Measurements from ENCODE around the gene RNPC3.

DNA sequence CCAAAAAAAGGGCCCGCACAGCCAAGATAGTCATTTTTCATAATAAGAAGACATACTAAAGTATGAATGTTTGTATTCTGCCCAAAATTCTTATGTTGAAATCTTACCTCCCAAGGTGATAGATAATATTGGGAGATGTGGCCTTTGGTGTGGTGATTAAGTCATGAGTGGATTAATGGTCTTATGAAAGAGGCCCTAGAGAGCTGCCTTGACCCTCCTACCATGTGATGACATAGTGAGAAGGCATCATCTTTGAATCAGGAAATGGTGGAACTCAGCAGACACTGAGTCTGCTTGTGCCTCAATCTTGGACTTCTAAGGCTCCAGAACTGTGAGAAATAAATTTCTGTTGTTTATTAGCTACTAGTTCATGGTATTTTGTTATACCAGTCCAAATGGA, 11.8 kb upstream of the RNPC3 start:
- TF ChIP-seq EP300 (IDR thresholded peaks at IDR 0.05; ENCODE audit: borderline replicate concordance in 1 of 2, low read depth in 2 of 2, low read length in 2 of 2) (no peak), SRF (IDR thresholded peaks at IDR 0.05; ENCODE audit: low read depth, low read length) (no peak), YY1 (IDR thresholded peaks at IDR 0.05; ENCODE audit: low read depth, low read length) (no peak), HDAC6 (IDR thresholded peaks at IDR 0.05; ENCODE audit: low read depth, low read length) (no peak), SP1 (IDR thresholded peaks at IDR 0.05; ENCODE audit: low read depth, low read length) (no peak), POLR2A (IDR thresholded peaks at IDR 0.05; ENCODE audit: control extremely low read depth in 1 of 2, low read depth in 2 of 2, low read length in 2 of 2) (no peak), EZH2 (IDR thresholded peaks at IDR 0.05; ENCODE audit: low read depth, low read length, severe bottlenecking) (no peak), TAF1 (IDR thresholded peaks at IDR 0.05; ENCODE audit: low read depth, low read length) (no peak), MAX (IDR thresholded peaks at IDR 0.05) (no peak), ZNF274 (IDR thresholded peaks at IDR 0.05; ENCODE audit: borderline replicate concordance, extremely low read depth, low read length) (no peak)
- TF ChIP-seq, protein P1, sequence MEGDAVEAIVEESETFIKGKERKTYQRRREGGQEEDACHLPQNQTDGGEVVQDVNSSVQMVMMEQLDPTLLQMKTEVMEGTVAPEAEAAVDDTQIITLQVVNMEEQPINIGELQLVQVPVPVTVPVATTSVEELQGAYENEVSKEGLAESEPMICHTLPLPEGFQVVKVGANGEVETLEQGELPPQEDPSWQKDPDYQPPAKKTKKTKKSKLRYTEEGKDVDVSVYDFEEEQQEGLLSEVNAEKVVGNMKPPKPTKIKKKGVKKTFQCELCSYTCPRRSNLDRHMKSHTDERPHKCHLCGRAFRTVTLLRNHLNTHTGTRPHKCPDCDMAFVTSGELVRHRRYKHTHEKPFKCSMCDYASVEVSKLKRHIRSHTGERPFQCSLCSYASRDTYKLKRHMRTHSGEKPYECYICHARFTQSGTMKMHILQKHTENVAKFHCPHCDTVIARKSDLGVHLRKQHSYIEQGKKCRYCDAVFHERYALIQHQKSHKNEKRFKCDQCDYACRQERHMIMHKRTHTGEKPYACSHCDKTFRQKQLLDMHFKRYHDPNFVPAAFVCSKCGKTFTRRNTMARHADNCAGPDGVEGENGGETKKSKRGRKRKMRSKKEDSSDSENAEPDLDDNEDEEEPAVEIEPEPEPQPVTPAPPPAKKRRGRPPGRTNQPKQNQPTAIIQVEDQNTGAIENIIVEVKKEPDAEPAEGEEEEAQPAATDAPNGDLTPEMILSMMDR (IDR thresholded peaks at IDR 0.05; ENCODE audit: control extremely low read depth in 1 of 3, insufficient read depth in 1 of 3, low read depth in 1 of 3, low read length in 3 of 3), result no peak

Data from H1 (cell line).